GM18526 (cell line): Measurements from ENCODE around the gene UTF1.

Source experiments
- POLR2A ChIP-seq: IDR thresholded peaks from 3 replicates; pipeline ENCODE4 v1.6.1; 2011; ENCODE audit not compliant: insufficient read length; ENCODE audit errors: extremely low read depth

The UTF1 gene

DNA sequence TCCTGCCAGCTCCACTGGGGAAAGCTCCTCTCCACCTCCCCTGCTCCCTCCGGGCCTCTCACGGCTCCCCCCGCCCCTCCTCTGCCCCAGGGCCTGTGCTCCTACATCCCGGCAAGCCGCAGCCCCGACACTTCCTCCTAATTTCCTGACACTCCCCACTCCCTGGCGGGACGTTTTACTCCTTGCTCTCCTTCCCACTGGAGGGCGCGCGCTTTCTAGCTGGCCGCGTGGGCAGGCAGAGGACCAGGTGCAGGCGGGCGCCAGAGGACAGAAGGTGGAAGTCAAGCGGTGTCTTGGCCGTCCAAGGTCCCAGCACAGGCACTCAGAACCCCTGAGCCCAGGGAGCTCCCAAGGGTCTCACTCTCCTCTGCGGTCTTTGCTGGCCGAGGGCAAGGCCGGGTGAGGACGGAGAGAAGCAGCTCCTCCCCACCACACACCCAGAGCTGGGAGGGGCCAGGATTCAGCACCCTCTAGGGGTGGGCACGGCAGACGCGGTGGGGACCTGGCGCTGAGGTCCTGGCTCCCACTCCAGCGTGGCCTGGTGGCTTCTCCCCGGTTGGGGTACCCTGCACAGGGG lies 27.6 kb downstream of the UTF1 start:
- TF ChIP-seq POLR2A, result no peak

DNA sequence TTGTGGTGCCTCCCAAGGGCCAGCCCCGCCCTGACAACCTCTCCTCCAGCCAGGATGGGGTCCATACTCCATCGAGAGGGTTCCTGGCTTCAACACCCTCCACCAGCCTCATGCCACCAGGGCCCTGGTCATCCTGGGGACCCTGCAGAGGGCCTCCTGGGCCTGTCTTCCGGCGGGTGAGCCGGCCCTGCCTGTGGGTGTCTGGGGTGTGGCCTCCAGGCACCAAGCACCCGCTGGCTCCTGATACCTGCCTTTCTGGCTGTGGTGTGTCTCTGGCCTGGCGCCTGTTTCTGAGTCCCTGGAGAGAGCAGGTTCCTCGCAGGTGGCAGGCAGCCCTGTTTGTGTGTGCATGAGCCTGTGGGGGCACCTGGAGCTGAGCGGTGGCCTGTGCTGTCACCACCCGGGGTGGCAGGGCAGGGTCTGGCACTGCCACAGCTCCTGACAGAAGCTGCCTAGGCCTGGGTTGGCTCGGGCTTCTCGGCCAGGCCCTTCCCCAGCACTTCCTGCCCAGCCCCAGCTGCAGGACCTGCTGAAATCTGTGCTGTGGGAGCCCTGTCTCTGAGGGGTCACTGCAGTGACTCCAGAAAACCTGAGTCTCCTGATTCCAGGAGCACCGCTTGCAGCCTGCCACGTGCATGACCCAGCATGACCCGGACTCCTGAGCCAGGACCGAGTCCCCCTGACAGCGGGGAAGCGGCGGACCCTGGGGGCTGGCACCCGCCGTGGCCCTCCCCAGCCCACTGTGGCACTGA lies 28.2 kb downstream of the UTF1 start:
- peak; percentile 8 for TF ChIP-seq POLR2A

GRCh38 chr10:133258818-133259601 lies 29.0 kb downstream of the UTF1 start:
- no peak for TF ChIP-seq POLR2A

DNA sequence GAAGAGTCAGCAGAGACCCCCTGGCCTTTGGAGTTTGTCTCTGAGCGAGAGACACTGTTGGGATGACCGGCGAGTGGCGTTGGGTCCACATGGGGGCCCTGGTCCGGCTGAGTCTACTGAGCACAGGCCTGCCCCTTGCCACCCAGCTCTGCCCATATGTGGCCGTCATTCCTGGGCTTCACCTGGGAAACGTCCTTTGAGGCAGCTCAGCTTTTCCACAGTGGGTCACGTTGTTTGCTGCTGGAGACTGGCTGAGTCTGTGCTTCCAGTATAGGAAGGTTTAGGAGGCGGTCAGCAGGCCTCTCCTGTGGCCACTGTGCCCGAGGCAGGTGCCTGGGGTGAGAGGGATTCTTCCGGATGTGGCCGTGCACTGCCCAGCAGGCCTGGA lies 29.6 kb downstream of the UTF1 start:
- TF ChIP-seq POLR2A, result no peak

- TF ChIP-seq POLR2A, result peak; percentile 0
These were observed 31.1 kb downstream of the UTF1 start for GRCh38 chr10:133260895-133261725.

- peak; percentile 41 for TF ChIP-seq POLR2A
These were observed 31.8 kb downstream of the UTF1 start for GRCh38 chr10:133261726-133262325.

DNA sequence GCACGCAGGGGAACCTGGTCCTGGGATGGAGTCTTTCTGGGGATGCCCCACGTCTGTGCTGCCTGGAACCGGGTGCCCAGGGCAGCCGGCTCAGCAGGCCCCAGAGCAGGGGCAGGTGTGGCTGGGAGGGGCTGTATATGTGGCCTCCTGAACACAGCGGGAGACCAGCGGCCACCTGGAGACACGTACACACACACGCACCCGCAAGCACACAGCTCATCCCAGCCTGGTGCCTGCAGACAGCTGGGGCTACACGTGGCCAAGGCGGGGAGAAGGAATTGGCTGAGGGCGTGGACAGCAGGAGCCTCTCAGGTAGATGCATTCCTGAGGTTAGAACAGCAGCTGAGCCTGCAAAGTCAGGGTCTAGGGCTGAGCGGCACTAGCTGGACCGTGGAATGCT lies 32.7 kb downstream of the UTF1 start:
- TF ChIP-seq POLR2A, result no peak

DNA sequence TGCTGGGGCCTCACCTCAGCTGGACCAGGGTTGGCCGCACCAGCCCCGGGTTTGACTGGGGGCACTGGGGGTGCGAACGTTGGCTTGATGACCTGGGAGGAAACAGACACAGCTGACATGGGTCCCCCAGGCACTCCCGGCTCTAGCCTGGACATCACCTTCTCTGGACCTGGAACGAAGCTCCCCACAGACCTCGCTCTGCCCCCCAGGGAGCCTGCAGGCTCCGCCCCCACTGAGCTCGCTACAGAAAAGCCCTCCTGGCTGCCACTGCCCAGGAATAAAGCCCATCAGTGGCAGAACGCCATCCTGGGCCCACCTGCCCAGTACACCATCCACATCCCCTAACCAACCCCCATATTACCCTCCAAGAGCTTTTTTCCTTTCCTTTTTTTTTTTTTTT lies 33.7 kb downstream of the UTF1 start:
- TF ChIP-seq POLR2A, result no peak

DNA sequence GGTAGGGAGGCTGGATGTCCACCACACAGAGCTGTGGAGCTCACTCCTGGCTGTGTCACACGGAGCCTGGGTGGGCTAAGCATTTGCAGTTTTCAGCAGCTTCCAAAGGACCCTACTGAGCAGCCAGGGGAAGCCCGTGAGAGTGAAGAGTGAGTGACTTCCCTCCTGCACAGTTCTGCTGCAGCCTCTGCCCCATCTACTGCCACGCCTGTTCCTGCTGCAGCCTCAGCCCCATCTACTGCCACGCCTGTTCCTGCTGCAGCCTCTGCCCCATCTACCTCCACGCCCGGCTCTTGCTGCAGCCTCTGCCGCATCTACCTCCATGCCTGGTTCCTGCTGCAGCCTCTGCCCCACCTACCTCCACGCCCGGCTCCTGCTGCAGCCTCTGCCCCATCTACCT lies 34.4 kb downstream of the UTF1 start:
- no peak for TF ChIP-seq POLR2A

GRCh38 chr10:133266056-133266795 lies 36.2 kb downstream of the UTF1 start:
- no peak for TF ChIP-seq POLR2A

DNA sequence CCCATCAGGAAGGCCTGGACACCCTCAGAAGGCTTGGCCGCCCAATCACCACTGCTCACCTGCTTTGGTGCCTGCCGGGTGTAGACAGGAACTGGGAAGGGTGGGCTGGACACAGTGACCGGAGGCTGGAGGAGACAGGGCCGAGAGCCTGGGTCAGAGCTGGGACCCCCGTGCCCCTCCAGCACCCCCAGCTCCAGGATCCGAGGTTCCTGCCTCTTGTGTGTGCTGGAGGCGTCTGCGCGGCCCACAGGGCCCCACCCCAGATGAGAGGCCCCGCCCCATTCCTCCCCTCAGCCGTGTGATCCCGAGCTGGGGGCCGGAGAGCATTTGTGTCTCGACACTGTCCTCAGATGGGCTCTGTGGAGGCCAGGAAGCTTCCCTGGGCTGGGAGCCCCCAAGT lies 37.3 kb downstream of the UTF1 start:
- no peak for TF ChIP-seq POLR2A

GRCh38 chr10:133267829-133268228 lies 37.8 kb downstream of the UTF1 start:
- no peak for TF ChIP-seq POLR2A

GRCh38 chr10:133268532-133268931 lies 38.5 kb downstream of the UTF1 start:
- no peak for TF ChIP-seq POLR2A

DNA sequence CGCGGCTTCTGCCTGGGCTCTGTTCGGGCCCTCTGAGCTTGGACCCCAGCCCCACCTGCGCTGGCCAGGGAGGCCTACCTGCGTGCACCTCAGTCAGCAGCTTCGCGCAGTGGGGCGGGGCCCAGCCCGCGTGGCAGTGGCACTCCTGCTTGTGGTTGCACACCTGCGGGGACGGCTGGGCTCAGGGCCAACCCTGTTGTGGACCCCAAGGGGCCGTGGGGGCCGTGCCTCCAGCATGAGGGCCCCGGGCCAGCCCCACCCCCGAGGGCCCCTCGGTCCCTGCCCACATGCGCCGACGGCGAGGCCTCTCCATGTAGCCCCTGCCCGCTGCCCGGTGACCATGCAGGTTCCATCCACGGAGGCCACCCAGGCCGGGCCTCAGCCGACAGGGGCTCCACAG lies 39.4 kb downstream of the UTF1 start:
- TF ChIP-seq POLR2A, result no peak
